HG03432 (cell line): ENCODE data around the gene GDPD5.

Experiments used
- ATAC-seq: cut with Tn5 transposase; IDR thresholded peaks from one replicate; pipeline ENCODE4 v1.9.1; 2021; ENCODE audit warnings: mild to moderate bottlenecking, moderate library complexity; ENCODE audit not compliant: unreplicated experiment

The GDPD5 gene

DNA sequence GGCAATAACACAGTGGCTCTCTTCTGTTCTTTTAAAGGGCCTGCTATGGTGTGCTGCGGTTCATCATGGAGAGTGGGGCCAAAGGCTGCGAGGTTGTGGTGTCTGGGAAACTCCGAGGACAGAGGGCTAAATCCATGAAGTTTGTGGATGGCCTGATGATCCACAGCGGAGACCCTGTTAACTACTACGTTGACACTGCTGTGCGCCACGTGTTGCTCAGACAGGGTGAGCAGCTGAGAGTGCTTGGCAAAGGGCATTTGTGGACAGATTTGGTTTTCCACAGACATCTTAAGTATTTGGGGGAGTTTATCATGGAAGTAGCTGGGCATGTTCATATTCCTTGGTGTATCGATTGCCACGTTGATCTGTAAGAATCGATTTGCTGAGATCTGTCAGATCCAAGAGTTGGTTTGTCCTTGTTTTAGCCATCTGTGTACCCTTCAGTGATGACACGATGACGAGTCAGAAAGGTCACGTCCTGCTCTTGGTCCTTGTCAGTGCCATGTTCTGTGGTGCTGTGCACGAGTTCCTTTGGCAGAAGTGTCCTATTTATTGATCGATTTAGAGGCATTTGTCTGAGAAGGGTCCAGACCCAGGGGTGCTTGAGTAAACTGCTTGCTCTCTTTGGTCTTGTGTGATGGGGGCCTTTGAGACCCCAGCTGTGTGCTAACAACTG lies 121.6 kb downstream of the GDPD5 start:
- ATAC-seq: no peak

GRCh38 chr11:75403037-75403436 lies 122.7 kb downstream of the GDPD5 start:
- no peak for ATAC-seq

DNA sequence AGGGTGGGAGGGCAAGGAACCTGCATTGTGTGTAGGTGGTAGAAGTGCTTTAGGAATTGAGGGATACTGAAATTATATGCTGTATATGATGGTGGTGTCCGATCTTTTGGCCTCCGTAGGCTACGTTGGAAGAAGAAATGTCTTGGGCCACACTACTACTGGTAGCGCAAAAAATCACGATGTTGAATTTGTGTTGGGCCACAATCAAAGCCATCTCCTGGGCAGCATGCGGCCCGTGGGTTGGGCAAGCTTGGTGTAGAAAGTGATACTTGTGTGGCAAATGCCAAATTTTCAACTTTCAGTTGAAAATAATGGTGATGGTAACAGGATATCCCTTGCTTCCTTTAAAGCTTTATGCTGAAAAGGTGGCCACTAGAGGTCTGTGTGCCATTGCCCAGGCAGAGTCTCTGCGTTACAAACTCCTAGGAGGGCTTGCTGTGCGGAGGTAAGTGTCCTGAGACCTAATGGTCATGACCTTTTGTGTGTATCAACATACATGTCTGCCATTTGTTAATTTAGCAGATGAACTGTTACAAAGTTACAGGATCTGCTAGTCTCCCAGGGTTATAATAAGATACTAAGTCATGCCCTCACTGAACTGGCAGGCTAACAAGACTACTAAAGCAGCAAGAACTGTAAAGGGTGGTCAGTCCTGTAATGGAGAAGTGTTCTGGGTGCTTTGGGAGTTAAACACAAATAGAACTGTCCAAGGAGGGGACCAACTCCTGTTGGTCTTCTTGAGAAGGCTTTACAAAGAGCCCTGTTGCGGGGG lies 123.6 kb downstream of the GDPD5 start:
- ATAC-seq: no peak

DNA sequence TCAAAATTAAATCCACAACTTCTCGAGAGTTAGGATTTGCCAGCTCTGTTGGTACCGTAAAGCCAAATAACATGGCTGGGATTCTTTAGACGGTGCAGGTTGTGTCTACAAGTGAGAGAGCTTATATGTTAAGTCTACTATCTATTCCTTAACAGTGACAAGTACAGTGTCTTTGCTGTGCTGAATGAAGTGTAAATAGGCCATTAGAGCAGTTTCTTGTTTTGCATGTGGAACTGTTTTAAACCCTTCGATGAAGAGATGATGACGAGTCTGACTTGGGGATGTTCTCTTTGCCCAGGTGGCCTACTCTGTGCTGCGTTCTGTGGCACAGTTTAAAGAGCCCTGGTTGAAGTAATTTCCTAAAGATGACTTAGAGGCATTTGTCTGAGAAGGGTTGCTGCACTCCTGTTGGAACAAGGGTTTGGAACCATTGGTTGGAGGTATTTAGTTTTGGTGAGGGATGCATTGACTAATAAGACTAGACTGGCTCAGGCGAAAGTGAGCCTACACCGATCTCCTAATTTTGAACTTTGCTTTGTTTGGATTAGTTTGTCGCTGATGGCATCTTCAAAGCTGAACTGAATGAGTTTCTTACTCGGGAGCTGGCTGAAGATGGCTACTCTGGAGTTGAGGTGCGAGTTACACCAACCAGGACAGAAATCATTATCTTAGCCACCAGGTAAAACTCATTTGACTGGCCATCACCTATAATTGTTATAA lies 125.4 kb downstream of the GDPD5 start:
- no peak for ATAC-seq

GRCh38 chr11:75399344-75400145 lies 126.2 kb downstream of the GDPD5 start, which contains the start of gene RPS3:
RPS3 (plus strand) TSS chr11:75399518; CDS start chr11:75399548, 30 bp downstream.
- peak; percentile 86 for ATAC-seq

GRCh38 chr11:75398906-75399305 lies 126.8 kb downstream of the GDPD5 start:
- peak; percentile 9 for ATAC-seq

GRCh38 chr11:75394085-75394840 lies 131.5 kb downstream of the GDPD5 start:
- no peak for ATAC-seq

DNA sequence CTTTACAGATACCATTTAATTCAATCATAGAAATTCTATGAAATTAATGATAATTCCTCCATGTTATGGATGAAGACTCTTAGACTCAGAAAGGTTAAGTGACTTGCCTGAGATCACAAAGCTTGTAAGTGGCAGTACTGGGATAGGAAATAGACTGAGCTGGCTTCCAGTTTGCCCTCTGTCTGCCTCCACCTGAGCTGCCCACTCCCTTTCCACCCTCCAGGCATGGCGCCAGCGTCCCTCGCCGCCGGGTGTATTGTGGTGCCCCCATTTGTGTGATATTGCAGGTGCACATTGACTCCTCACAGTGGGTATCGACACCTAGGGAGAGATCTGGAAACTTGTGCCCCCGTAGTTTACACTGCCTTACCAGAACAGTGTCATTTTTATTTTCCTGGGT lies 135.8 kb downstream of the GDPD5 start:
- no peak for ATAC-seq

- no peak for ATAC-seq
Measured at GRCh38 chr11:75389276-75389605, 136.5 kb downstream of the GDPD5 start.

DNA sequence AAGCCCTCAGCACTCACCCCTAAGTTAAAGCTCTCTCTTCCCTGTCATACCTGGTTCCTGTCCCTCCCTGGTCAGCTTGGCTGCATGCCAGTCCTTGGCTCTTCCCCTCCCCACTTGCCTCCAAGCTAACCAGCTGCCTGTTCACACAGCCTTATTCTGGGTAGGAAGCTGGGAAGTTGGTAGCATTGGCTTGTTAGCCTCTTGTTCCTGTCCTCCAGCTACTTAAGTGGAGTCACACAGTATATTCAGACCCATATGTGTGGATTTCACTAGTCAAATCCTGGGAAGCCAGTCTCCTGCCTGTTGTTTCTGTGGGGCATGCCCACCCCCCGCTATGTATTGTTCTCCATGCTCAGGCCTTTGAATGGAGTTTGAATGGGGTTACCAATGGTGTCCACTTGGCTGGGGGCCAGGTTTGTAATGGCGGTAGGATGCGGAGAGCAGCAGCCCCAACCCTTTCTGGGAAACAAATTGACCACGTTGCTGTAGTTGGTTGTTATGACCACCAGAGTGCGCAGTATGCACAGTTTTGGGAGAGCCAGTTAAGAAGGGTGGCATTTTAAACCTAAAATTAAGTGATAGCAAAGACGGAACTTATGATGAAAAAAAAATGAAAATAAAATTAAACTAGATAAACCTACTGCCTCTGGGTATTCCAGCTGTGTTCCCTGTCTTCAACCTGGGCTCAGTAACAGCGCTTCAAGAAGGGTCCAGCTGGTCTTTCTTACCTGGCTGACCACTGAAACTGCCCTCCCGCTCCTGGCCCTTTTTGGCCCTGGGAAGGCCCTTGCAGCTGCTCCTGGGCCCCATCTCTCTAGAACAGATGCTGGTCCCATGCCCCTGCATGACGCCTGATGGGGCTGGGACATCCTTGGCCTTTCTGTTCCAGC lies 137.1 kb downstream of the GDPD5 start:
- peak; percentile 40 for ATAC-seq

- no peak for ATAC-seq
Measured at GRCh38 chr11:75387736-75388294, 137.9 kb downstream of the GDPD5 start.

- no peak for ATAC-seq
Measured at GRCh38 chr11:75386942-75387630, 138.7 kb downstream of the GDPD5 start.
